SHP77 treated with DMSO at 0.1 percent for 48 hours (cell line): Measurements from ENCODE around the gene LORICRIN.
"Not testable (repeated sequence)": the region's sequence is repeated elsewhere in the genome, so short reads cannot be mapped to it uniquely, and the experiment has no call there.

Experiments used
- DNase-seq: peaks from one replicate; lab custom pipeline; 2025; lab: John Stamatoyannopoulos, UW

Gene LORICRIN, protein sequence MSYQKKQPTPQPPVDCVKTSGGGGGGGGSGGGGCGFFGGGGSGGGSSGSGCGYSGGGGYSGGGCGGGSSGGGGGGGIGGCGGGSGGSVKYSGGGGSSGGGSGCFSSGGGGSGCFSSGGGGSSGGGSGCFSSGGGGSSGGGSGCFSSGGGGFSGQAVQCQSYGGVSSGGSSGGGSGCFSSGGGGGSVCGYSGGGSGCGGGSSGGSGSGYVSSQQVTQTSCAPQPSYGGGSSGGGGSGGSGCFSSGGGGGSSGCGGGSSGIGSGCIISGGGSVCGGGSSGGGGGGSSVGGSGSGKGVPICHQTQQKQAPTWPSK

GRCh38 chr1:153259387-153259786, at the start of gene LORICRIN:
TSS of gene LORICRIN (plus strand) at chr1:153259687. CDS start at chr1:153260950, 1,263 bp downstream.
- DNase-seq, result no peak

- no peak for DNase-seq
These were observed 49.3 kb upstream of the LORICRIN start for GRCh38 chr1:153210206-153210605.

GRCh38 chr1:153212201-153212600, 47.3 kb upstream of the LORICRIN start:
- no peak for DNase-seq

DNA sequence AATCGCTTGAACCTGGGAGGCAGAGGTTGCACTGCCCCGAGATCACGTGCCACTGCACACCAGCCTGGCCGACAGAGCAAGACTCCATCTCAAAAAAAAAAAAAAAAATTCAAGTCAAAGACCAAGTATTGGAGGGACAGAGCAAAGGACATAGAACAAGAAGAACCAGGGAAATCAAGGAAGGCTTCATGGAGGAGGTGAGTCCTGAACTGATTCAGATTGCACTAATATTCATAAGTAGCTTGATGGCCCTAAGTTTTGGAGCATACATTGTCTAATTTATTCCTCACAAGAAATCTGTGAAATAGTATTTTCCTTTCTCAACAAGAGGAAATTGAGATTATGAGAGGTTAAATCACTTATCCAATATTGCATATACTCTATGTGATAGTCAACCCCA, 46.0 kb upstream of the LORICRIN start:
- DNase-seq, result no peak

GRCh38 chr1:153217212-153217611, 42.3 kb upstream of the LORICRIN start, which contains the start of gene PRR9:
TSS of gene PRR9 (plus strand) at chr1:153217584. CDS start at chr1:153218145, 561 bp downstream.
- DNase-seq, result no peak

GRCh38 chr1:153217744-153218416, 41.6 kb upstream of the LORICRIN start:
- DNase-seq, result no peak

- DNase-seq, result no peak
These were observed 38.7 kb upstream of the LORICRIN start for GRCh38 chr1:153220606-153221303.

GRCh38 chr1:153223040-153223891, 36.2 kb upstream of the LORICRIN start:
- DNase-seq, result peak; percentile 55

GRCh38 chr1:153227810-153228209, 31.7 kb upstream of the LORICRIN start:
- no peak for DNase-seq

DNA sequence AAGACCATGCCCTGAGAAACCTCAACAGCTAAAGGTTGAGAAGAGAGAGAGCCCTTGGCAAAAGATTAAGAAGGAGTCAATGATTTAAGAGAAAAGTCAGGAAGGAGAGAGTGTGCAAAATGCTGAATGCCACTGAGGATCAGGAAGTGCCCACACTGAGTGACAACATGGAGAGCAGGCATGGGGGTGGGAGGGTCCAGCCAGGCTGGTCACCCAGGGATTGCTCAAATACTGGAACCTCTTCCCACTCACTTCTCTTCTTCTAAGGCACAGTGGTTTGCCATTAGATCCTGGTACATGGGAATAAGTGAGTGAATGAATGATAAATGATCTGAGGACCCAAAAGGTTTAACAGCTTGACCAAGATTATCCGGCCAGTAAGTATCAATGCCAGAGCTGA, 31.0 kb upstream of the LORICRIN start:
- DNase-seq, result no peak

DNA sequence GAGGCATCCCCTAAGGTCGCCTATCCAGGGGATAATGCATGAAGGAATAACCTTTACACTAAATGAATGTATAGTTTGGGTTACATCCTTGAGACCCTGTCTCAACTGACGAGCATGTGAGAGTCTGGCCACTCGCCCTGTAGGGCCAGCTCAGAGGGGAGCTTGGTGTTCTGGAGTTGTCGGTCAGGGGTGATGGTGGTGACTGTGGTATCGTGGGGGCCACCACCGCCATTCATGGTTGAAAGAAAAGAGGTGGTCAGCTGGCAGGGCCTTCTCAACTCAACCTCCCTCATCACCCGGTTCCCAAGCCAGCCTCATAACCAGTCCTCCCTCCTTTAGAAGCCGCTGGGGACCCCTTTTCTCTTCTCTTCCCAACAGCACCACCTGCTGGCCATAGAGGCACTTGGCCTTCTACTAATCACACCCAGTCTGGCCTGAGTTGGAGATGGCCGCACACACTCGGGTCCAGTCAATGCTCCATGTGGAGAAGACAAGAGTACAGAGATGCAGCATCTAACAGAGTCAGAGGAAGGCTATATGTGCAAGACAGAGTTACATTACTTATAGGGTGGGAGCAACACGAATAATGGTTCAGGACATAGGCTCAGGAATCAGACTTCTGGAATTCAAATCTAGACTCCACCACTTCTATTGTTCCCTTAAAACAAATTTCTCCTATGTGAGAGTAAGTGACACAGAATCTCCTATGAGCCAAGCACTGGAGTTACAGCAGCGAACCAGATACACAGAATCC, 30.2 kb upstream of the LORICRIN start:
- not testable (repeated sequence) for DNase-seq

GRCh38 chr1:153231363-153231762, 28.1 kb upstream of the LORICRIN start:
- DNase-seq, result no peak

- DNase-seq, result no peak
These were observed 27.7 kb upstream of the LORICRIN start for GRCh38 chr1:153231785-153232184.

DNA sequence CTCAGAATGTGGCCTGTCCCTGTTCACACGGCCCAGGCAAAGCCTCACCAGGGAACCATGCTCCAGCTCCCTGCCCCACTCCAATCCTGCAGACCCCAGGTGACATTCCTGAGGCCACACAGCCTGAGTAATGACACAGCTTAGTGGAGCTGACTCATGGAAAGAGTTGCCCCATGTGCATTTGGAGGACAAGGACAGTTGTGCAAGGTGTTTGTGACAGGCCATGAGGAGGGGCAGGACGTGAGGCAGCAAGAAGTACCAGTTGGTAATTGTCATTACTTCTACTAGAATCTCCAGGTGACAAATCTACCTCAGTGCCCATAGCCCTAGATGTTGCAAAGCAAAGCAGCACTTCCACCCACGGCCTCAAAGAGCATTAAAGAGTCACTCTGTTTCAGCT, 26.9 kb upstream of the LORICRIN start:
- no peak for DNase-seq

DNA sequence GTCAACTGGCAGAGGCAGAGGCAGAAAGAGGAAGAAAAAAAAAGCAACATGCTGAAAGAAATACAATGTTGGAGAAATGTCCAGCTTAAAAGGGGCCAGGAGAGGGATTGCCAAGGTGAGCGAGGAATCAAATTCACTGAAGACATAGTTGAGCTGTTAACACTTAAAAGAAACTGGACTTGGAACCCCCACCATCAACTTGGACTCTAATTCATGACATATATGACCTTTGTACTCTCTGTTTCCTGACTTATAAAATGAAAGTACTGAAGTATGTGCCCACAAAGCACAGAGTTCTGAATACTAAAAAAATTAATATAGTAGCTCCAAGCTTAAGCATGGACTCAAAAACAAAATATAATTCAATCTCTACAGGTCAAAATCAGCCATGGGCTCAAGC, 26.0 kb upstream of the LORICRIN start:
- no peak for DNase-seq

GRCh38 chr1:153238527-153238926, 21.0 kb upstream of the LORICRIN start:
- DNase-seq, result no peak

DNA sequence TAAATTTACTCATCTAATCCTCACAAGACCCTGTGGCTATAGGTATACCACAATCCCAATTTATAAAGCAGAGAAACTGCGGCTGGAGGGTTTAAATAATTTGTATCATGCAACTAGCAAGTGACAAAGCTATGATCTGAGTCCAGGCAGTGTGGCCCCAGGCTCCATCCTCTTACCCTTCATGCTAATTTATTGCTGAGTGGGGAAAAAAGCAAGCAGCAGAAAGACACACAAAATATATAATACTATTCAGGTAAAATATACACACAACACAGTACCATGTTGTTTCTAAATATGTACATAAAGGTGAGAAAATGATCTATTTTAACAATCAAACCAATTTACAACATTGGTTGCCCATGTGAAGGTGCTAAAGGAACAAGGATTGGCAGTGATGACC, 17.3 kb upstream of the LORICRIN start:
- no peak for DNase-seq

DNA sequence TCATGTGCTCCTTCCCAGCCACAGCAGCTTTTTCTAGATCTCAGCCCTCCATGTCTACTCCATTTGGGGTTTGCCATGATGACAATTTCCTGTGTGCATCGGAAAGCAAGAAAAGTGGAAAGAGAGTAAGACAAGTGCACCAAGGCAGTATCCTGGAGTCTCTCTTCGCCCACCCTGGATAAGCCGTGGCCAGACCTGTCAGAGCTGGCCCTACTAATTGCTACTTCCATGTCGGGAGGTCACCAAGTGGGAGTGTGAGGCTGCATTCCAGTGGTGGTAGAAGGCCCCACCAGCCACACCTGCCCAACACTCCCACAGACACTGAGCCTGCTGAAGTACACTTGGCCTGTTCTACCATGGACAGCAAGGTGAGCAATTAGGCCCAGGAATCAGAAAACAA, 14.0 kb upstream of the LORICRIN start:
- no peak for DNase-seq

- DNase-seq, result no peak
These were observed 13.5 kb upstream of the LORICRIN start for GRCh38 chr1:153246018-153246417.

- no peak for DNase-seq
These were observed 12.7 kb upstream of the LORICRIN start for GRCh38 chr1:153246825-153247224.

DNA sequence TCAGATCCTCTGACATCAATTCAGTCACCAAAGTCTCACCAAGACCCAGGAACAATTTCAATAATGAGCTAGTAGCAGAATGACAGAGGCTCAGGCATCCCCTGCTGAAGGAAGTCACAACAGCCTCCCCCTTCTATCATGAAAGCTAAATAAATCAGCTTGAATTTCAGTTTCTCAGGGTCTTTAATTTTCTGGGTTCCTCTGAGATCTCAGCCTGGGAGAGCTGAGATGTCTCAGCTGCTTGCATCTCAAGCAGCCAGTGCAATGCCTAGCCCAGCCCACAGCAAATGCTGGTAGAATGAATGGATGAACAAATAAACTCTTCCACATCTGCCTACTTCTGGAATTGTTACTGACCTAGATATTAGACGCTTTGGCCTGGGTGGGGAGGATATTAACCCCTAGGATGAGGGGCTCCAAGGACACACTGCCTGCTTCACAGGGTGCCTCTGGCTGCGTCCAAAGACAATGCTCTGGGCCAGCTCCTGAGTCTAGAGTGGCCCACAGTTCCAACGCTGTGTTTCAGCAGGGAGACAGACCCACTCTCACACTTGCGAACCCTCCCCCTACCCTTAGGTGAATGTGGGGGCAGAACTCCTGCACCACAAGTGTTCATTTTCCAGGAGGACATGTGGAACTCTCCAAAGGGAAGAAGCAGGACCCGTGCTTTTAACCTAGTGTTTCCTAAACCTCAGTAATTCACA, 11.2 kb upstream of the LORICRIN start:
- no peak for DNase-seq
